Adrenal gland (tissue), 5 donors: ENCODE data around the gene FMO4.

Experiments
- CTCF ChIP-seq, 6 experiments: fragments of 450-650 bp in 4 of 6; fragments of 200-600 bp in 2 of 6; sonication (generic) in 1 of 6; IDR thresholded peaks; 1 replicate in 5 of 6; 2 replicates in 1 of 6; pipeline versions ENCODE4 v1.5.1 to v1.8.0; 2016 to 2021; ENCODE audit warnings: antibody characterized with exemption in 6 of 6, mild to moderate bottlenecking in 2 of 6, moderate library complexity in 1 of 6
- POLR2A ChIP-seq, 2 donors: fragments of 450-650 bp; IDR thresholded peaks; one replicate each; pipeline ENCODE4 v1.6.1; 2017; ENCODE audit warnings: antibody characterized with exemption in 2 of 2, mild to moderate bottlenecking in 2 of 2, moderate library complexity in 1 of 2
- donor health status: DM: no; HTN: no; CAD: no.

- TF ChIP-seq CTCF (IDR thresholded peaks at IDR 0.05) (no peak), POLR2A (IDR thresholded peaks at IDR 0.05) (no peak)
Observed at GRCh38 chr1:171311771-171312558, 2.0 kb upstream of the FMO4 start.
